HEK293 (cell line): ENCODE data around the gene HS3ST5.

Source experiments
- MEIS1 ChIP-seq: sonication (generic); formaldehyde crosslinking; IDR thresholded peaks from 2 replicates; pipeline ENCODE4 v1.8.1; 2022; ENCODE audit warnings: missing genetic modification reagents, mild to moderate bottlenecking, borderline replicate concordance
- ZNF707 ChIP-seq: fragments of 450-650 bp; formaldehyde crosslinking; IDR thresholded peaks from 2 replicates; pipeline ENCODE4 v1.5.1; 2016; ENCODE audit warnings: missing biosample characterization, missing genetic modification characterization
- TF ChIP-seq, protein P1 (sequence below): fragments of 450-650 bp; formaldehyde crosslinking; IDR thresholded peaks from 2 replicates; pipeline ENCODE4 v1.5.1; 2016; ENCODE audit warnings: missing biosample characterization, missing genetic modification characterization
- TF ChIP-seq, protein P2 (sequence below): fragments of 450-650 bp; formaldehyde crosslinking; IDR thresholded peaks from 2 replicates; pipeline ENCODE4 v1.5.1; 2016; ENCODE audit warnings: missing biosample characterization, missing genetic modification characterization

DNA sequence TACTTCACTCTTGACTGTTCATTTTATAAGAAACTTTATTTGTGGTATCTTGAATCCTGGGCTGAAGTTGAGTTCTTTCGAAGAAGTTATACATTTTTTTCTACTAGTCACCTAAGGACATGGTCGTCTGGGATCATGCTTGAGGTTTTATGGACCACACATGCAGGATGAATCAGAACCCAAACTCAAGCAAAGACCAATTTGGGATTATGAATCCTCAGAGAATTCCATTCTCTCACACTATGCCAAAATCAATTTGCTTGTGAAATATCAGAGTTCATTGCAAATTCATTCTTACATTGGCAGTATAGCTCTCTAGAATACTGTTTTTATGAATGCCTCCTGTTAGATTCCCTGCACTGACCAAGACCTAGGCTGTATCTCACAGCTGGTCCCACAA is 257.6 kb downstream of the HS3ST5 start:
- TF ChIP-seq ZNF707 (tag by site-specific recombination), result no peak
- TF ChIP-seq, protein P1, sequence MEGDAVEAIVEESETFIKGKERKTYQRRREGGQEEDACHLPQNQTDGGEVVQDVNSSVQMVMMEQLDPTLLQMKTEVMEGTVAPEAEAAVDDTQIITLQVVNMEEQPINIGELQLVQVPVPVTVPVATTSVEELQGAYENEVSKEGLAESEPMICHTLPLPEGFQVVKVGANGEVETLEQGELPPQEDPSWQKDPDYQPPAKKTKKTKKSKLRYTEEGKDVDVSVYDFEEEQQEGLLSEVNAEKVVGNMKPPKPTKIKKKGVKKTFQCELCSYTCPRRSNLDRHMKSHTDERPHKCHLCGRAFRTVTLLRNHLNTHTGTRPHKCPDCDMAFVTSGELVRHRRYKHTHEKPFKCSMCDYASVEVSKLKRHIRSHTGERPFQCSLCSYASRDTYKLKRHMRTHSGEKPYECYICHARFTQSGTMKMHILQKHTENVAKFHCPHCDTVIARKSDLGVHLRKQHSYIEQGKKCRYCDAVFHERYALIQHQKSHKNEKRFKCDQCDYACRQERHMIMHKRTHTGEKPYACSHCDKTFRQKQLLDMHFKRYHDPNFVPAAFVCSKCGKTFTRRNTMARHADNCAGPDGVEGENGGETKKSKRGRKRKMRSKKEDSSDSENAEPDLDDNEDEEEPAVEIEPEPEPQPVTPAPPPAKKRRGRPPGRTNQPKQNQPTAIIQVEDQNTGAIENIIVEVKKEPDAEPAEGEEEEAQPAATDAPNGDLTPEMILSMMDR (tag by site-specific recombination), result no peak
- TF ChIP-seq MEIS1 (CRISPR knock-in tag), result no peak
- TF ChIP-seq, protein P2, sequence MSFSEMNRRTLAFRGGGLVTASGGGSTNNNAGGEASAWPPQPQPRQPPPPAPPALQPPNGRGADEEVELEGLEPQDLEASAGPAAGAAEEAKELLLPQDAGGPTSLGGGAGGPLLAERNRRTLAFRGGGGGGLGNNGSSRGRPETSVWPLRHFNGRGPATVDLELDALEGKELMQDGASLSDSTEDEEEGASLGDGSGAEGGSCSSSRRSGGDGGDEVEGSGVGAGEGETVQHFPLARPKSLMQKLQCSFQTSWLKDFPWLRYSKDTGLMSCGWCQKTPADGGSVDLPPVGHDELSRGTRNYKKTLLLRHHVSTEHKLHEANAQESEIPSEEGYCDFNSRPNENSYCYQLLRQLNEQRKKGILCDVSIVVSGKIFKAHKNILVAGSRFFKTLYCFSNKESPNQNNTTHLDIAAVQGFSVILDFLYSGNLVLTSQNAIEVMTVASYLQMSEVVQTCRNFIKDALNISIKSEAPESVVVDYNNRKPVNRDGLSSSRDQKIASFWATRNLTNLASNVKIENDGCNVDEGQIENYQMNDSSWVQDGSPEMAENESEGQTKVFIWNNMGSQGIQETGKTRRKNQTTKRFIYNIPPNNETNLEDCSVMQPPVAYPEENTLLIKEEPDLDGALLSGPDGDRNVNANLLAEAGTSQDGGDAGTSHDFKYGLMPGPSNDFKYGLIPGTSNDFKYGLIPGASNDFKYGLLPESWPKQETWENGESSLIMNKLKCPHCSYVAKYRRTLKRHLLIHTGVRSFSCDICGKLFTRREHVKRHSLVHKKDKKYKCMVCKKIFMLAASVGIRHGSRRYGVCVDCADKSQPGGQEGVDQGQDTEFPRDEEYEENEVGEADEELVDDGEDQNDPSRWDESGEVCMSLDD, result no peak
